ENCODE data around the gene SLTM.
"Not testable (repeated sequence)": the region's sequence is repeated elsewhere in the genome, so short reads cannot be mapped to it uniquely, and the experiment has no call there.

- not testable (repeated sequence) for TF ChIP-seq CTCF (conservative IDR thresholded peaks at IDR 0.05 in 1 of 2, IDR thresholded peaks at IDR 0.05 in 1 of 2; ENCODE audit: extremely low read depth in 1 of 2, insufficient read depth in 1 of 2, low read depth in 1 of 2, low read length in 2 of 2); EZH2 (IDR thresholded peaks at IDR 0.05; ENCODE audit: borderline replicate concordance, low read length)
These were observed 13.0 kb downstream of the SLTM start for GRCh38 chr15:58920447-58920846.

Data from mammary epithelial cell (primary cell).